ENCODE measurements around the gene INPP5D. TPM values are rescaled to one million over a fixed set of nuclear protein-coding genes. Genes with fewer than 3 reads are reported as not detected.

The INPP5D gene
- total and polyA plus RNA-seq, 2 of the 13 experiments (the other 11 are each of a cell fraction or from before 2014, with no cell fraction given): 16.7 to 18.0 TPM

DNA sequence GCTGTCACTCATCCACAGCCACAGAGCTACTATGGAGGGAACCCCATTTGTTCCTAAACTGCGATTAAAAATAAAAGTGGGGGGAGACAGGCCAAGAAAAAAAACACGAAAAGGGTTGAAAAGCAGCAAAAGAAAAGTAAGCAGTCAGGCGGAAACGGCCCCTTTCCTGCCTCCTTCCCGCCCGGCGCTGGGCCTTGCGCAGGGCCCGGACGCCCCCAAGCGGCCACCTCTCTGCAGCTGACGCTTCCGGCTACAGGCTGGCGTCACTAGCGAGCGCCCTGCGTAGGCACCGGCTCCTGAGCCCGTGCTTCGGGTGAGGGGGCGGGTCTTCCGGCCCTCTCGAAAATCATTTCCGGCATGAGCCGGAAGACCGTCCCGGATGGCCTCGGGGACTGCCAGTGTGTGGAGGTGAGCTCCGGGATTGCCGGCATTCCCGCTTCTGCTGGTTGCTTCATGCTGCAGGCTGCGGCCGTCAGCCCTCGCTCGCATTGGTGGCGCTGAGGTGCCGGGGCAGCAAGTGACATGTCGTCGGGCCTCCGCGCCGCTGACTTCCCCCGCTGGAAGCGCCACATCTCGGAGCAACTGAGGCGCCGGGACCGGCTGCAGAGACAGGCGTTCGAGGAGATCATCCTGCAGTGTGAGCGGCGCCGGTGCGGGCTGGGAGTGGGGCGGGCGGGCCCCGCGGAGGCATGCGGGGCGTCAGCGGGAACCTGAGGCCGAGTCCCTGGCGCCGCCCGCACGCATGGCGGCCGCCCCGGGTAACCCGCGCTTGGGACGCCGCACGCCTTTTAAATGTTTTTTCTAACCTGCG, 191.4 kb downstream of the INPP5D start, which contains the start of gene ATG16L1 (continued):
- TF ChIP-seq, protein P1, sequence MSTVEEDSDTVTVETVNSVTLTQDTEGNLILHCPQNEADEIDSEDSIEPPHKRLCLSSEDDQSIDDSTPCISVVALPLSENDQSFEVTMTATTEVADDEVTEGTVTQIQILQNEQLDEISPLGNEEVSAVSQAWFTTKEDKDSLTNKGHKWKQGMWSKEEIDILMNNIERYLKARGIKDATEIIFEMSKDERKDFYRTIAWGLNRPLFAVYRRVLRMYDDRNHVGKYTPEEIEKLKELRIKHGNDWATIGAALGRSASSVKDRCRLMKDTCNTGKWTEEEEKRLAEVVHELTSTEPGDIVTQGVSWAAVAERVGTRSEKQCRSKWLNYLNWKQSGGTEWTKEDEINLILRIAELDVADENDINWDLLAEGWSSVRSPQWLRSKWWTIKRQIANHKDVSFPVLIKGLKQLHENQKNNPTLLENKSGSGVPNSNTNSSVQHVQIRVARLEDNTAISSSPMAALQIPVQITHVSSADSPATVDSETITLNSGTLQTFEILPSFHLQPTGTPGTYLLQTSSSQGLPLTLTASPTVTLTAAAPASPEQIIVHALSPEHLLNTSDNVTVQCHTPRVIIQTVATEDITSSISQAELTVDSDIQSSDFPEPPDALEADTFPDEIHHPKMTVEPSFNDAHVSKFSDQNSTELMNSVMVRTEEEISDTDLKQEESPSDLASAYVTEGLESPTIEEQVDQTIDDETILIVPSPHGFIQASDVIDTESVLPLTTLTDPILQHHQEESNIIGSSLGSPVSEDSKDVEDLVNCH (CRISPR knock-in tag; IDR thresholded peaks at IDR 0.05): no peak
- TF ChIP-seq SUZ12 (IDR thresholded peaks at IDR 0.05; ENCODE audit: low read depth, low read length): no peak
- TF ChIP-seq MED1 (CRISPR knock-in tag; IDR thresholded peaks at IDR 0.05): peak; percentile 84
- TF ChIP-seq ZNF543 (CRISPR knock-in tag; IDR thresholded peaks at IDR 0.05): peak; percentile 74; the same call in 1 of the 2 replicates
- TF ChIP-seq ZNF737 (CRISPR knock-in tag; IDR thresholded peaks at IDR 0.05; ENCODE audit: borderline replicate concordance): 0 out of 2 replicates have a peak, but pooled peaks have one; percentile 47
- peak; percentile 94 for TF ChIP-seq ZNF44 (CRISPR knock-in tag; IDR thresholded peaks at IDR 0.05)
- no peak; the same call in 1 of the 2 replicates for TF ChIP-seq NCOA5 (CRISPR knock-in tag; IDR thresholded peaks at IDR 0.05)
- TF ChIP-seq ELF3 (CRISPR knock-in tag; IDR thresholded peaks at IDR 0.05): peak; percentile 99
- no peak for TF ChIP-seq DNMT3B (CRISPR knock-in tag; conservative IDR thresholded peaks at IDR 0.05)
- peak; percentile 82 for TF ChIP-seq KDM5B (CRISPR knock-in tag; IDR thresholded peaks at IDR 0.05; ENCODE audit: borderline replicate concordance)
- peak; percentile 98 for TF ChIP-seq KAT7 (CRISPR knock-in tag; IDR thresholded peaks at IDR 0.05; ENCODE audit: borderline replicate concordance)
- TF ChIP-seq ZNF382 (CRISPR knock-in tag; IDR thresholded peaks at IDR 0.05; ENCODE audit: borderline replicate concordance): no peak
- TF ChIP-seq, protein P2, sequence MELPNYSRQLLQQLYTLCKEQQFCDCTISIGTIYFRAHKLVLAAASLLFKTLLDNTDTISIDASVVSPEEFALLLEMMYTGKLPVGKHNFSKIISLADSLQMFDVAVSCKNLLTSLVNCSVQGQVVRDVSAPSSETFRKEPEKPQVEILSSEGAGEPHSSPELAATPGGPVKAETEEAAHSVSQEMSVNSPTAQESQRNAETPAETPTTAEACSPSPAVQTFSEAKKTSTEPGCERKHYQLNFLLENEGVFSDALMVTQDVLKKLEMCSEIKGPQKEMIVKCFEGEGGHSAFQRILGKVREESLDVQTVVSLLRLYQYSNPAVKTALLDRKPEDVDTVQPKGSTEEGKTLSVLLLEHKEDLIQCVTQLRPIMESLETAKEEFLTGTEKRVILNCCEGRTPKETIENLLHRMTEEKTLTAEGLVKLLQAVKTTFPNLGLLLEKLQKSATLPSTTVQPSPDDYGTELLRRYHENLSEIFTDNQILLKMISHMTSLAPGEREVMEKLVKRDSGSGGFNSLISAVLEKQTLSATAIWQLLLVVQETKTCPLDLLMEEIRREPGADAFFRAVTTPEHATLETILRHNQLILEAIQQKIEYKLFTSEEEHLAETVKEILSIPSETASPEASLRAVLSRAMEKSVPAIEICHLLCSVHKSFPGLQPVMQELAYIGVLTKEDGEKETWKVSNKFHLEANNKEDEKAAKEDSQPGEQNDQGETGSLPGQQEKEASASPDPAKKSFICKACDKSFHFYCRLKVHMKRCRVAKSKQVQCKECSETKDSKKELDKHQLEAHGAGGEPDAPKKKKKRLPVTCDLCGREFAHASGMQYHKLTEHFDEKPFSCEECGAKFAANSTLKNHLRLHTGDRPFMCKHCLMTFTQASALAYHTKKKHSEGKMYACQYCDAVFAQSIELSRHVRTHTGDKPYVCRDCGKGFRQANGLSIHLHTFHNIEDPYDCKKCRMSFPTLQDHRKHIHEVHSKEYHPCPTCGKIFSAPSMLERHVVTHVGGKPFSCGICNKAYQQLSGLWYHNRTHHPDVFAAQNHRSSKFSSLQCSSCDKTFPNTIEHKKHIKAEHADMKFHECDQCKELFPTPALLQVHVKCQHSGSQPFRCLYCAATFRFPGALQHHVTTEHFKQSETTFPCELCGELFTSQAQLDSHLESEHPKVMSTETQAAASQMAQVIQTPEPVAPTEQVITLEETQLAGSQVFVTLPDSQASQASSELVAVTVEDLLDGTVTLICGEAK (IDR thresholded peaks at IDR 0.05): peak; percentile 83
- TF ChIP-seq, protein P2 (CRISPR knock-in tag; IDR thresholded peaks at IDR 0.05): peak; percentile 91
- TF ChIP-seq ZBTB7A (CRISPR knock-in tag; IDR thresholded peaks at IDR 0.05): no peak
- no peak for TF ChIP-seq CENPX (CRISPR knock-in tag; IDR thresholded peaks at IDR 0.05)
- TF ChIP-seq JUN (CRISPR knock-in tag; IDR thresholded peaks at IDR 0.05): peak; percentile 79; the same call in 1 of the 2 replicates
- peak; percentile 82; the same call in 1 of the 2 replicates for TF ChIP-seq NCOA1 (CRISPR knock-in tag; IDR thresholded peaks at IDR 0.05)
- TF ChIP-seq ZKSCAN1 (IDR thresholded peaks at IDR 0.05; ENCODE audit: low read length): no peak
- TF ChIP-seq ZNF678 (CRISPR knock-in tag; IDR thresholded peaks at IDR 0.05): peak; percentile 88; the same call in 1 of the 2 replicates
